MM.1S (cell line): ENCODE data around the gene ARL5C.

Experiments
- CTCF ChIP-seq: fragments of 300-600 bp; sonication (generic); IDR thresholded peaks from 2 replicates; pipeline ENCODE4 v1.5.1; 2016; ENCODE audit warnings: antibody characterized with exemption, low read length, mixed read lengths
- EZH2 ChIP-seq: fragments of 300-600 bp; sonication (generic); optimal IDR thresholded peaks from 2 replicates; pipeline ENCODE3; 2017; ENCODE audit warnings: low read depth, mild to moderate bottlenecking, antibody characterized with exemption, low read length, mixed read lengths
- EZH2phosphoT487 ChIP-seq: fragments of 300-600 bp; sonication (generic); IDR thresholded peaks from 2 replicates; pipeline ENCODE4 v1.6.1; 2018; ENCODE audit warnings: antibody characterized with exemption, low read length

- TF ChIP-seq EZH2 (no peak), CTCF (no peak), EZH2phosphoT487 (no peak)
These were observed 19.7 kb downstream of the ARL5C start for GRCh38 chr17:39146273-39146672.
